ENCODE data around the gene TMEM141.
"Not testable (repeated sequence)": the region's sequence is repeated elsewhere in the genome, so short reads cannot be mapped to it uniquely, and the experiment has no call there.

The TMEM141 gene

DNA sequence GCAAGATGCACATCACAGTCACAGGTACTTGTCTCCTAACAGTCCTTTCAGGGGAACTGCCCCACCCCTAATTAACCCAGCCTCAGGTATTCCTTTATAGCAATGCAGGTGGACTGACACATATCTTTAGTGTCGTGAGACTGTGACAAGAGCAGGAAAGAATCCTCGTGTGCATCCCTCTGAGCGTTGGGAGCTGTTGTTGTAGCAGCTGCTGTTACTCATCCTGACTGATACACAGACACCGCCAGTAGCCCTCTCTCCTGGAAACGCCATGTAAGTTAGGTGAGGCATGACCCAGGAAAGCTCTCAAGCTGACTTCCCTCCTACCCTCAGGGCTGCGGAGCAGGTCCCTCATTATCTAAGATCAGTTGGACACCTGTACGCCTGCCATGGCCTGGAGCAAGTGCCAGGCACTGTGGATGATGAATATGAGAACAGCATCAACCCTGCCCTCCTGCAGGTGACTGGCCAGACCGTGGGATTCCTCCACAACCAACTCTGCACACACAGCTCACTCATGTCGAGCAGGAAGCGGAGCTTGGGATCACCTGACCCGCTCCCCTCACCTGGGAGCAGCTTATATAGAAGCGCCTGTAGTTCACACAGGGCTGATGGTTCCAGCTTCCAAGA is 16.6 kb upstream of the TMEM141 start:
- DNase-seq, result no peak

DNA sequence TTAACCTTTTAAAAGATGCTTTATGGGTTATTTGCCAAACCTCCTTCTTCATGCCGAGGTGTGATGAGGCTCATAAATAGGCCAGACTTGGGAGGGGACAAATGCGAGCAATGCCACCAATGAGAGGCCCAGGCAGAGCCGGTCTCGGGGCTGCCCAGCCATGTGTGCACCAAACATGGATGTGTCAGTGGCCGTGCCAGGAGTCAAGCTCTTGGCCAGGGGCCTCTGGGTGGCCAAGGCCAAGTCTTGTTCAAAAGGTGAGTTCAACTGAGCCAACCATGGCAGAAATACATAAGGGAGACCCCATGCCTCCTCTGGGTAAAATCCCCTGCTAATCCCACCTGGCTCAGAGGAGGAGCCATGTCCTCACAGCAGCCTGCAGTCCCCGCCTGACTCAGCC is 16.0 kb upstream of the TMEM141 start:
- no peak for DNase-seq

DNA sequence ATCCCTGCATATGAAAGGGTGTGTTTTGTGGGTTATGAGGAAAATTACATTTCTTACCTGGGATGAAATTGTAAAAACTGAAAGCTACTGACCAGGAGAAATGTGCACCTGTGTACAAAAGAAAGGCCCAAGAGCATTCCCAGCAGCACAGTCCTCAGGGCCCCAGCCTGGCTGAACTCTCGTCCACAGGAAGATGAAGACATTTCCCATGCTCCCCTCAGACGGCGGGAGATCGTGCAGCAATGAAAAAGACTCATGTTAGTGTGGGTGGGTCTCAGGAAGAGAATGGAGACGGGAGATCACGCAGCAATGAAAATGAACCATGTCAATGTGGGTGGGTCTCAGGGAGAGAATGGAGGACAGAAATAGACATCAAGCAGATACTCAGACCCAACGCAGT is 14.2 kb upstream of the TMEM141 start:
- DNase-seq, result no peak

DNA sequence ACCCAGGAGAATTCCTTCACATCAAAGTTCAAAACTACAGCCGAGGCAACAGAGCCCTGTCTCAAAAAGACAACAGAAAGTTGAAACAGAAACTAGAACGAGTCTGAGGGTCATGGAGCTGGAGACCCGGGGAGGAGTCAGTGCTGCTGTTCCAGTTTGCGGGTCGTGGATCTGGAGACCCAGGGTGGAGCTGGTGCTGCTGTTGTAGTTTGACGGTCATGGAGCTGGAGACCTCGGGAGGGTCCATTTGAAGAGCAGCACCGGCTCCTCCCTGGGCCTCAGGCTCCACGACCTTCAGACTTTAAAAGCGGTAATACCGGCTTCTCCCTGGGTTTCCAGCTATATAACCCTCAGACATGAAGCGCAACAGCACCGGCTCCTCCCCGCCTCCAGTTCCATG is 13.8 kb upstream of the TMEM141 start:
- DNase-seq, result no peak

DNA sequence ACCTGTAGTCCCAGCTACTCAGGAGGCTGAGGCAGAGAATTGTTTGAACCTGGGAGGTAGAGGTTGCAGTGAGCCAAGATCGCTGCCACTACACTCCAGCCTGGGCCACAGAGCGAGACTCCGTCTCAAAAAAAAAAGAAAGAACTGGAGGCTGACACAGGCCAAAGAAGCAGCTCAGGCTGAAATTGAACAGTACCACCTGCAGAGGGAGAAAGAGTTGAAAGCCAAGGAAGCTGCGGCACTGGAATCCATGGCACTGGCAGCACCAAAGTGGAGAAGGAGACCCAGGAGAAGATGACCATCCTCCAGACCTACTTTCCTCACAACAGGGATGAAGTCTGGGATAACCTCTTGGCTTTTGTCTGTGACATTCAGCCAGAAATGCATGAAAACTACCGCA is 11.3 kb upstream of the TMEM141 start:
- DNase-seq, result no peak

DNA sequence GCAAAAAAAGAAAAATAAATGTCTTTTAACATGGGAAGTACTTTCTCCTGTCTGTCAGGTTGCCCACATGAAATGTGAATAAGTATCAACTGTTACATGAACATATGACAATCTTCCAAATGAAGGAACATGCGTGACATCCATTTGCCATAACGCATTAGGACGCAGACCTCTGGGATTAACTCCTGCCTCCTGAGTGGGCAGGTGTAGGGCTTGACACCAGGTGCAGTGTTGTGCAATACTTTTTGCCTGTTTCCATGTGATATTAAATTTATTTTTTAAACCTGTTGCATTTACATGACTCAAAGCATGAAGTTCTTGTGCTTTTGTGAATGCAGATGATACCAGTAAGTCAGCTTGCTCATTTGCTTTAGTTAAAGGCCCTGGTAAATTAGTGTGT is 8.7 kb upstream of the TMEM141 start:
- DNase-seq, result no peak

DNA sequence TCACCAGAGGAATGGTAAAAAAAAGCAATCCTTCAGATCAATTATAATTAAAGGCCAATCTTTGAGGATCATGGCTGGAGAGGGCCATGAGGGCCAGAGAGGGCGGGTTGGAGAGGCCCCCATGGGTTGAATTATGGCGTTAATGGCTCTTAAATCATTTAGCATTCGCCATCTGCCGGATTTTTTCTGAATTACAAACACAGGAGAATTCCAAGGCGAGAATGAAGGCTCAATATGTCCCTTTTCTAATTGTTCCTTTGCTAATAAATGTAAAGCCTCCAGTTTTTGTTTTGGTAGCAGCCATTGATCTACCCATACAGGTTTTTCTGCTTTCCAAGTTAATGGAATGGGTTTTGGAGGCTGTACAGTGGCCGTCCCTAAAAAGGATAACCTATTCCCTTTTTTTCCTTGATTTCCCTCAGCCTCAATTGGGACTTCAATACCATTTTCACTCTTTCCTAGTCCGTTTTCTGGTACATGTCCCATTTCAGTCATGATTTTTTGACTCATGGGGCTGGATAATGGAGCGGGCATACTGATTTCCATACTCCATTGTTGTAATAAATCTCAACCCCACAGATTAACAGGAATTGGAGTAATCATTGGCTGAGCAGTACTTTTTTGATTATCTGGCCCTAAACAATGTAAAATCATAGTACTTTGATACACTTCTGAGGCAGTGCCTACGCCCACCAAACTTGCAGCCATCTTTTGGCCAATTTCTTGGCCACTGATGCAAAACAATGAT is 6.7 kb upstream of the TMEM141 start:
- no peak for DNase-seq

DNA sequence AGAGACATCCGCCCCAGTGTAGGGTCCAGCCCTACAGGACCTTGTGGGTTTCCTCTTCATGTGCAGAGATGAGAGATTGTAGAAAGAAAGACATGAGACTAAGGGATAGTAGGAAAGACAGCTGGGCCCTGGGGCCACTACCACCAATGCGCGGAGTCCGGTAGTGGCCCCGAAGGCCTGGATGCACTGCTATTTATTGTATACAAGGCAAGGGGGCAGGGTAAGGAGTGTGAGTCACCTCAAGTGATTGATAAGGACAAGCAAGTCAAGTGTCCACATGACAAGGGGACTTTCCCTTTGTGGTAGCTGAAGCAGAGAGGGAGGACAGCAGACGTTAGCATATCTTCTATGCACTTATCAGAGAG is 6.2 kb upstream of the TMEM141 start:
- DNase-seq, result no peak

DNA sequence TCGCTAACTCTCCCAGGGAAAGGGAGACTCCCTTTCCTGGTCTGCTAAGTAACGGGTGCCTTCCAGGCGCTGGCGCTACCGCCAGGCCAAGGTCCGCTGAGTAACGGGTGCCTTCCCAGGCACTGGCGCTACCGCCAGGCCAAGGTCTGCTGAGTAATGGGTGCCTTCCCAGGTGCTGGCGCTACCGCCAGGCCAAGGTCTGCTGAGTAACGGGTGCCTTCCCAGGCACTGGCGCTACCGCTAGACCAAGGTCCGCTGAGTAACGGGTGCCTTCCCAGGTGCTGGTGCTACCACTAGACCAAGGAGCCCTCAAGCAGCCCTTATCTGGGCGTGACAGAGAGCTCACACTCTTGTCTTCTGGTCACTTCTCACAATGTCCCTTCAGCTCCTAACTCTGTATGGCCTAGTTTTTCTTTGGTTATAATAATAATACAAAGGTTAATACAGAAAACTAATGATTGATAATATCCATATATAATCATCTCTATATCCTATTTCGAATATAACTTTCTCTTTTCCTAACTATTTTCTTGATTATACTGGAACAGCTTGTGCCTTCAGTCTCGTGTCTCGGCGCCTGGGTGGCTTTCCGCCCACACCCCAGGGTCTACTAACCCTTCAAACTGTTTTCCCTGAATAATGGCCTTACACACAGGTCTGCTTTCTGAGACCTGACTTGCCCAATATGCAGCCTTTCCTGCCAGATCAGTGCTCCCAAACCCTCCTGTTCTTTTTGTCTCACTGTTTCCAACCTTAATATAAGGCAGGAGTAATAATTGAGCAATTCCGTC is 5.4 kb upstream of the TMEM141 start:
- DNase-seq, result not testable (repeated sequence)

DNA sequence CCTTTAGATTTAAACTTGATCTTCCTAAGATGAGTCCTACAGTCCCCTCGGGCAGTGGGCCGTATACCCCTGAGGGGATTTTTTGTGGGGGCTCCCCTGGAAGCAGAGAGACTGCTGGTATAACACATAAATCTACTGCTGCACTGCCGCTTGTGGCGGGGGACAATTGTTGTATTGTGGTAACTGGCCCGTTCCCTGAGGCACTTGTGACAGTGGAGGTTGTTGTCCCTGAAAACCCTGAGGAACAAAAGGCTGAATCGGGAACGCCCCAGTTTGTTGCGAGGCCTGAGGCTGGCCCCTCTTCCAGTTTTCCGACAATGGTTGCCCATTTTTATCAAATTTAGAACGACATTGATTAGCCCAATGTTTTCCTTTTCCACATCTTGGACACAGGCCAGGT is 4.7 kb upstream of the TMEM141 start:
- no peak for DNase-seq

DNA sequence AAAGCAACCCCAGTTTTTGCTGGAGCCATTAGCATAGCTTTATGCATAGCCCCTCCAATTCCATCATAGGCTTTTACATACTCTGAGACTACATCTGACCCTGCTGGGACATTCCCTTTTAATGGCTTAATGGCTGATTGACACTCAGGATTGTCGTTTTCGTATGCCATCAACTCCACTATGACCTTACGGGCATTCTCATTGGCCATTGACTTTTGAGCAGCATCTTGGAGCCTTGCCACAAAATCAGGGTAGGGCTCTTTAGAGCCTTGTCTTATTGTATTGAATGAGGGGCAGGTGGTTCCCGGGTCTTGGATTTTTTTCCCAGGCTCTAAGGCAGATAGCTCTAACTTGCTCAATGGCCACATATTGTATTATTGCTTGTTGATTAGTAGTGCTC is 4.2 kb upstream of the TMEM141 start:
- DNase-seq, result not testable (repeated sequence)

DNA sequence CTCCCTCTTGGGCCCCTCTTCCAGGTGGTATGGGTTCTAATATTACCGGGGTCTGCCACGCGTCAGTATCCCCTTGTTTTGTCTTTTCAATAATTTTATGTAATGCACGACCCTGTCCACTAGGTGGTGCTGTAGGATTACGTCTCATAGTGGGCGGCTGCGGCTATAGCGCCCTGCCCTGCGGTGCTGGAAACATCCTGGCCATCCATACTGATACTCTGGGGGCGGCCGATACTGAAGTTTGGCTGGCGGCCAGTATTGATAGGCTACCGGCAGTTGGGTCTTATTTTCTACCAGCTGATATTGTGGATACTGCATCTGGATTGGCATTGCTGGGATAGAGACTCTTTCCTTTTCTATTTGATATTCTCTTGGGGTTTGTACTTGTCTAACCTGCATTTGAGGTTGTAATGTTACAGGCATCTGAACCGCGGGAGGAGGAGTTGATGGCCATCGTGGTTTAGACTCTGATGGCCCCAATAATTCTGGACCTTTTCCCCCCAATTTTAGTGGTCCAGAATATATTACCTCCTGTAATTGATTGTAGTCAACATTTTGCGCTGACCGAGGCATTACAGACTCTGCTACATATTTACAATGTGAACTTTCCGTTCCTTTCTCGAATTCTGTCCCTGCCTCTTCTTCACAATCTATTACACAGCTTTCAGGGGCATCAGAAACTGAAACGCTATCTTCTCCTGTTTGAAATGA is 3.3 kb upstream of the TMEM141 start:
- peak; percentile 65 for DNase-seq

DNA sequence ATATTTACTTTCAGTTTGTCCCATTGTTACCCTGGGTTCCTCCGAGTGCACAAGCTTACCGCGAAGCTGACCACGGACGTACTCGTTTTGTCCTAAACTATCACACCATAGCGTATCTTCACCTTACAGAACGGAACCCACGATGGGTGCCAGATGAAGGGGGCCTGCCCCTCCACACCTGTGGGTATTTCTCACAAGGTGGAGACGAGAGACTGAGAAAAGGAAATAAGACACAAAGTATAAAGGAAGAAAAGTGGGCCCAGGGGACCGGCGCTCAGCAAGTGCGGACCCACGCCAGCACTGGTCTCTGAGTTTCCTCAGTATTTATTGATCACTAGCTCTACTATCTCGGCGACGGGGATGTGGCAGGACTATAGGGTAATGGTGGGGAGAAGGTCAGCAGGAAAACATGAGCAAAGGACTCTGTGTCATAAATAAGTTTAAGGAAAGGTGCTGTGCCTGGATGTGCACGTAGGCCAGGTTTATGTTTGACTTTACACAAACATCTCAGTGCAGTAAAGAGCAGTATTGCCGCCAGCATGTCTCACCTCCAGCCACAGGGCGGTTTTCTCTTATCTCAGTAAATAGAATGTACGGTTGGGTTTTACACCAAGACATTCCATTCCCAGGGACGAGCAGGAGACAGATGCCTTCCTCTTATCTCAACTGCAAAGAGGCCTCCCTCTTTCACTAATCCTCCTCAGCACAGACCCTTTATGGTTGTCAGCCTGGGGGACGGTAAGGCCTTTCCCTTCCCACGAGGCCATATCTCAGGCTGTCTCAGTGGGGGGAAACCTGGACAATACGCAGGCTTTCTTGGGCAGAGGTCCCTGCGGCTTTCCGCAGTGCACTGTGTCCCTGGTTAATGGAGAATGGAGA is 2.3 kb upstream of the TMEM141 start:
- DNase-seq, result not testable (repeated sequence)

DNA sequence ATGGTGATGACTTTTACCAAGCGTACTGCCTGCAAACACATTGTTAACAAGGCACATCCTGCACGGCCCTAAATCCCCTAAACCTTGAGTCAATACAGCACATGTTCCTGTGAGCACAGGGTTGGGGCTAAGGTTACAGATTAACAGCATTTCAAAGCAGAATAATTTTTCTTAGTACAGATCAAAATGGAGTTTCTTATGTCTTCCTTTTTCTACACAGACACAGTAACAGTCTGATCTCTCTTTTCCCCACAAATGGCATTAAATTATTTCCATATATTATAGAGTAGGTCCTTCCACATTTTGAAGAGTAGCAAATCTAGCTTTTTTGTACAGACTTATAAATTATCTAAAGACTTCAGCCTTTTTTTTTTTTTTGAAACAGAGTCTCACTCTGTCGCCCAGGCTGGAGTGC is 1.6 kb upstream of the TMEM141 start:
- no peak for DNase-seq

DNA sequence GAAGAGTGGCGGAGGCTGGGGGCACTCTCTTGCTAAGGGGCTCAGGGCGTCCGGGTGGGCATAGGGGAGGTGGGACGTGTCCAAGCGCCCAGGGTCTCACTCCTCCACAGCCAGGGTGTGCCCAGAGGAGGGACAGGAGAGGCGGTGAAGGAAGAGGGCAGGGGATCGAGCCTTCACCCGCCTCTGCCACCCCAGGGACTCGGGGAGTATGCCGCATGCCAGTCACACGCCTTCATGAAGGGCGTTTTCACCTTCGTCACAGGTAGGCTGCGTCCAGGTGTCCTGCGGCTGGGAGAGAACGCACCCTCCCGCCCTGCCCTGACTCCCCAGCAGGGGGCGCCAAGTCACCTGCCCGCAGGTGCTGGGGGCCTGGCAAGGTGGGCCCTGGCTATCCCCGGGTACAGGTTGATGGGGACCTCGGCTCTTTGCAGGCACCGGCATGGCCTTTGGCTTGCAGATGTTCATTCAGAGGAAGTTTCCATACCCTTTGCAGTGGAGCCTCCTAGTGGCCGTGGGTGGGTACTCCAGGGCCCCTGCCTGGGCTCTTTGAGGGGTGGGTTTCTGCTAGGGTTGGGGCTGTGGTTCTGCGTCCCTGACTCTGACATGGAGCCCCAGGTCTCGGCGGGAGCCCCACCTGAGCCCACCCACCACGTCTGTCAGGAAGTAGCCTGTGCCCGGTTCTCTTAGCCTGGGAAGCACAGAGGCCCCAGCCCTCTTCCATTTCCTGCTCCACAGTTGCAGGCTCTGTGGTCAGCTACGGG is 552 bp downstream of the TMEM141 start:
- DNase-seq, result peak; percentile 60

DNA sequence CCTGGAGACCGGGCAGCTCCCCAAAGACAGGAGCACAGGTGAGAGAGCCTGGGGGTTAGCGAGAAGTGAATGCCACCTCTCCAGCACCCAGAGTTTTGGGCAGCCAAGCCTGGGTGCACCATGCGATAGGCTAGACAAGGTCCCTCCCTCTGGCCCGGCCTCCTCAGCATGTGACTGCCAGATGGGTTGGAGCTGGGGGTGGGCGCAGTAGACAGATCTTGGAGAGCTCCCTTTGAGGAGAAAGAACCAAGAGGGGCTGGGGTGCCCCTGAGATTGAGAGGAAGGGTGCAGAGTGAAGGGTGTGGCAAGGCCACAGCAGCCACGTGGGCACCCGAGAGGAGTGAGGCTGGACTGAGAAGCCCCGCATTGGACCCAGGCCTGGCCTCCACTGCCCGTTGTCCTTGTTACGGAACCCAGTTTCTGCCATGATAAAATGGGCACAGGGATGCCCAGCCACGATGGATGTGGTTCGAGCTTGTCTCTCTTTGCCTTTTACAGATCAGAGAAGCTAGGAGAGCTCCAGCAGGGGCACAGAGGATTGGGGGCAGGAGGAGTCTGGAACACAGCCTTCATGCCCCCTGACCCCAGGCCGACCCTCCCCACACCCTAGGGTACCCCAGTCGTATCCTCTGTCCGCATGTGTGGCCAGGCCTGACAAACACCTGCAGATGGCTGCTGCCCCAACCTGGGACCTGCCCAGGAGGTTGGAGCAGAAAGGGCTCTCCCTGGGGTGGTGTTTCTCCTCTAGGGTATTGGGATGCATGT is 1.4 kb downstream of the TMEM141 start:
- DNase-seq, result no peak

DNA sequence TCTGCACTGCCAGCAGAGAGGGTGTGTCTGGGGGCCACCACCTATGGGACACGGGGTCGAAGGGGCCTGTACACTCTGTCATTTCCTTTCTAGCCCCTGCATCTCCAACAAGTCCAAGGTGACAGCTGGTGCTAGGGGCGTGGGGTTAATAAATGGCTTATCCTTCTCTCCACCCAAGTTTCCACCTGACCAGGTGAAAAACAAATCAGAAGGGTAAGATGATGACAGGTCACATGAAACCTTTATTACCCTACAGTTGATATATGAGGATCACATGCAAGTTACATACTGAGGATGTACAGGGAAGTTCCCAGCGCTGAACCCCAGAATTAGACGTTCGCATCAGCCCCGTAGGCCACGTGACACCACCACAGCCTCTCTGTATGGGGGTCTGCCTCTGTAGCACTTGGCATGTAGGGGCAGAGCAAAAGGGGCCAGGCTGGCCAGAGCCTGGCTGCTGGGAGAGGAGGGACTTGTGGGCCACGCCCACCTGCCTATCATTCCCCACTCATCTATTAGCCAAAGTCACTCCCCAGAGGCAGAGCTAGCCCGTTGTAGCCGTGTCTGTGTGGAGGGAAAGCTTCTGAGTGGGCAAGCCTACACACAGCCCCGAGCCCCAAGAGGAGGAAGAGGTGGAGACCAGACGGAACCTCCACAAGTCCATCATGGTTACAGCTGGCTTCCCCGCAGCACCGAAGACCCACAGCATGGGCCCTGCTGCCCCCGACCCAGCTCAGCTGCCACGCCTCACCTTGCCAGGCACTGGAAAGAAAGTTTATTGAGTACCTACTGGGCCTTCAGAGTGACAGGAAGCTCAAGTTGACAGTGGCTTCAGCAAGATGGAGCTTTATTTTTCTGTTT is 2.2 kb downstream of the TMEM141 start:
- no peak for DNase-seq

DNA sequence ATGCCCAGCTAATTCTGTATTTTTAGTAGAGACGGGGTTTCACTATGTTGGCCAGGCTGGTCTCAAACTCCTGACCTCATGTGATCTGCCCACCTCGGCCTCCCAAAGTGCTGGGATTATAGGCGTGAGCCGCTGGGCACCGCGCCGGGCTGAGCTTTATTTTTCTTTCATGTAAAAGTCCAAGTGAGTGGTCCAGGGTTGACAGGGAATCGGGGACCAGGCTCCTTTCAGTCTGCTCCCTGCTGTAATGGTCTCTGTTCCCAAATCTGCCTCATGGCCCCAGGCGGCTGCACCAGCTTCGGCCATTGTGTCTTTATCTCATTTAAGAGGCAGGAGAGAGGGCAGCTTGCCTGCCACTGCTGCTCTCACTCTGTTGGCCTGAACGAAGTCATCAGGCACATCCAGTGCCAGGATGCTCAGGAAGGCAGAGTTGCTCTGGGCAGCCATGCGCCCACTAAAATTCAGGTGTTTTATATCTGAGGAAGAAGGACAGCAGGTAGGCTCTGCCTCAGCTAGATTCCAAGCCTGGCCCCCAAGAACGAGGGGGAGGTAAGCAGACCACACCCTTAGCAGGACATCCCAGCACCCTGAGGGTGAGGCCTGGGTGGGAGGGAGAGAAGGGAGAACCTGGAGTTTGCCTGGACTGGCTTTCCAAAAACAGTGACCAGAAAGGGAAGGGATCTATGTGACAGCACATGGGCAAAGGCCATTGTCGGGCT is 3.3 kb downstream of the TMEM141 start:
- DNase-seq, result no peak

DNA sequence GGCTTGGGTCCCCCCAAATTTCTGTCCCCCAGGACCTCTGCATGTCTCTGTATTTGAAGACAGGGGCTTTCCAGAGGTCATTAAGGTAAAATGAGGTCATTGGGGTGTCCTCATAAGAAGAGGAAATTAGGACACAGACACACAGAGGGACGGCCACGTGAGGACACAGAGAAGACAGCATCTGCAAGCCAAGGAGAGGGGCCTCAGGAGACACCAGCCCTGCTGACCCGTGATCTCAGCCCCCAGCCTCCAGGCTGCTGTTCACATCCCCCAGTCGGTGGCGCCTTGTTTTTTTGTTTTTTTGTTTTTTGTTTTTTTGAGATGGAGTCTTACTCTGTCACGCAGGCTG is 3.8 kb downstream of the TMEM141 start:
- DNase-seq, result no peak
